HepG2 (cell line): ENCODE measurements around the gene DOHH. TPM values are rescaled to one million over a fixed set of nuclear protein-coding genes. Genes with fewer than 3 reads are reported as not detected.

Experiments
- ATF7 ChIP-seq, 2 experiments: fragments of 450-650 bp in 1 of 2; sonication (generic) in 1 of 2; formaldehyde crosslinking in 1 of 2; IDR thresholded peaks; 2 replicates each; pipeline versions ENCODE4 v1.4.0 to v1.6.1; 2016 to 2020; ENCODE audit warnings: antibody characterized with exemption in 1 of 2, mild to moderate bottlenecking in 1 of 2, missing genetic modification reagents in 1 of 2
- DNMT3B ChIP-seq: conservative IDR thresholded peaks from 2 replicates; pipeline ENCODE4 v1.6.1; 2016; ENCODE audit warnings: missing biosample characterization, control low read depth
- DPF2 ChIP-seq: sonication (generic); formaldehyde crosslinking; IDR thresholded peaks from 2 replicates; pipeline ENCODE4 v1.4.0; 2020; ENCODE audit warnings: mild to moderate bottlenecking, low read depth, missing genetic modification reagents, borderline replicate concordance
- KDM5A ChIP-seq: fragments of 200-600 bp; sonication (generic); IDR thresholded peaks from 2 replicates; pipeline ENCODE4 v1.7.0; 2018; ENCODE audit warnings: antibody characterized with exemption, mild to moderate bottlenecking, low read length, borderline replicate concordance
- MED1 ChIP-seq: sonication (generic); formaldehyde crosslinking; IDR thresholded peaks from 2 replicates; pipeline ENCODE4 v1.4.0; 2020; ENCODE audit warnings: missing genetic modification reagents
- MTA3 ChIP-seq: sonication (generic); formaldehyde crosslinking; IDR thresholded peaks from 2 replicates; pipeline ENCODE4 v1.4.0; 2020; ENCODE audit warnings: missing genetic modification reagents
- NCOR1 ChIP-seq: fragments of 200-600 bp; sonication (generic); IDR thresholded peaks from 2 replicates; pipeline ENCODE4 v1.7.0; 2017; ENCODE audit warnings: antibody characterized with exemption, low read length, borderline replicate concordance
- NFYB ChIP-seq: sonication (generic); formaldehyde crosslinking; IDR thresholded peaks from 2 replicates; pipeline ENCODE4 v1.4.0; 2020; ENCODE audit warnings: missing genetic modification reagents
- SATB2 ChIP-seq: sonication (generic); formaldehyde crosslinking; IDR thresholded peaks from 2 replicates; pipeline ENCODE4 v1.5.0; 2020; ENCODE audit warnings: missing genetic modification reagents
- STAG1 ChIP-seq: sonication (generic); formaldehyde crosslinking; IDR thresholded peaks from 2 replicates; pipeline ENCODE4 v1.4.0; 2020; ENCODE audit warnings: missing genetic modification reagents
- TARDBP ChIP-seq: sonication (generic); formaldehyde crosslinking; IDR thresholded peaks from 2 replicates; pipeline ENCODE4 v1.8.0; 2022; ENCODE audit warnings: mild to moderate bottlenecking, missing genetic modification reagents
- ZFP82 ChIP-seq: sonication (generic); formaldehyde crosslinking; IDR thresholded peaks from 2 replicates; pipeline ENCODE4 v1.5.1; 2020; ENCODE audit warnings: mild to moderate bottlenecking, missing genetic modification reagents, borderline replicate concordance
- ZKSCAN8 ChIP-seq: IDR thresholded peaks from 2 replicates; pipeline ENCODE4 v1.6.1; 2016; ENCODE audit warnings: borderline replicate concordance, missing genetic modification reagents, missing compliant biosample characterization
- ZNF138 ChIP-seq: sonication (generic); formaldehyde crosslinking; IDR thresholded peaks from 2 replicates; pipeline ENCODE4 v1.5.0; 2020; ENCODE audit warnings: mild to moderate bottlenecking, low read depth, missing genetic modification reagents
- ZNF256 ChIP-seq: sonication (generic); formaldehyde crosslinking; conservative IDR thresholded peaks from 2 replicates; pipeline ENCODE4 v1.4.0; 2020; ENCODE audit warnings: missing genetic modification reagents
- ZNF343 ChIP-seq: sonication (generic); formaldehyde crosslinking; IDR thresholded peaks from 2 replicates; pipeline ENCODE4 v1.4.0; 2020; ENCODE audit warnings: mild to moderate bottlenecking, missing genetic modification reagents
- ZNF44 ChIP-seq: sonication (generic); formaldehyde crosslinking; IDR thresholded peaks from 2 replicates; pipeline ENCODE4 v1.5.1; 2020; ENCODE audit warnings: mild to moderate bottlenecking, missing genetic modification reagents
- ZNF484 ChIP-seq: sonication (generic); formaldehyde crosslinking; IDR thresholded peaks from 2 replicates; pipeline ENCODE4 v1.5.1; 2020; ENCODE audit warnings: mild to moderate bottlenecking, low read depth, missing genetic modification reagents, borderline replicate concordance
- ZNF530 ChIP-seq: sonication (generic); formaldehyde crosslinking; IDR thresholded peaks from 2 replicates; pipeline ENCODE4 v1.5.0; 2020; ENCODE audit warnings: low read depth, mild to moderate bottlenecking, missing genetic modification reagents
- ZNF543 ChIP-seq: sonication (generic); formaldehyde crosslinking; IDR thresholded peaks from 2 replicates; pipeline ENCODE4 v1.4.0; 2020; ENCODE audit warnings: mild to moderate bottlenecking, missing genetic modification reagents
- ZNF724P ChIP-seq: sonication (generic); formaldehyde crosslinking; IDR thresholded peaks from 2 replicates; pipeline ENCODE4 v1.8.0; 2022; ENCODE audit warnings: missing genetic modification reagents, borderline replicate concordance
- ZNF75D ChIP-seq: sonication (generic); formaldehyde crosslinking; IDR thresholded peaks from 2 replicates; pipeline ENCODE4 v1.8.1; 2023; ENCODE audit warnings: missing genetic modification reagents, mild to moderate bottlenecking, borderline replicate concordance
- ZSCAN12 ChIP-seq: sonication (generic); formaldehyde crosslinking; IDR thresholded peaks from 2 replicates; pipeline ENCODE4 v1.9.0; 2021; ENCODE audit warnings: mild to moderate bottlenecking, missing genetic modification reagents
- polyA plus RNA-seq, 8 experiments: library from polyadenylated mRNA; depleted of rRNA in 3 of 8; stranded (reverse) in 7 of 8; unstranded in 1 of 8; fragments of >200 nt; fragmentation: Illumina TruSeq in 4 of 8; extraction: Trizol in 4 of 8; gene quantifications; 2 replicates each; pipeline versions ENCODE4 v1.2.1 to v1.2.3, GENCODE V29; 2011 to 2016; ENCODE audit warnings: low read depth in 4 of 8, missing spikeins in 1 of 8, mixed read lengths in 1 of 8; ENCODE audit not compliant: insufficient read depth in 1 of 8
- total RNA-seq, 5 experiments: library from RNA; depleted of rRNA; stranded (reverse); fragments of >200 nt; fragmentation: Illumina TruSeq; extraction: Trizol; gene quantifications; 2 replicates each; pipeline ENCODE4 v1.2.3, GENCODE V29; 2016; ENCODE audit warnings: low read depth in 1 of 5
- TF ChIP-seq, protein P1 (sequence below): sonication (generic); formaldehyde crosslinking; IDR thresholded peaks from 2 replicates; pipeline ENCODE4 v1.8.1; 2023; ENCODE audit warnings: mild to moderate bottlenecking, missing genetic modification reagents
- TF ChIP-seq, protein P2 (sequence below): sonication (generic); formaldehyde crosslinking; IDR thresholded peaks from 2 replicates; pipeline ENCODE4 v1.4.0; 2020; ENCODE audit warnings: missing genetic modification reagents, borderline replicate concordance
- TF ChIP-seq, protein P3 (sequence below): sonication (generic); formaldehyde crosslinking; IDR thresholded peaks from 2 replicates; pipeline ENCODE4 v1.4.0; 2020; ENCODE audit warnings: mild to moderate bottlenecking, low read depth, missing genetic modification reagents

The DOHH gene
- total and polyA plus RNA-seq, 2 of the 13 experiments (the other 11 are each of a cell fraction or from before 2014, with no cell fraction given) = 3.5 to 13.7 TPM

DNA sequence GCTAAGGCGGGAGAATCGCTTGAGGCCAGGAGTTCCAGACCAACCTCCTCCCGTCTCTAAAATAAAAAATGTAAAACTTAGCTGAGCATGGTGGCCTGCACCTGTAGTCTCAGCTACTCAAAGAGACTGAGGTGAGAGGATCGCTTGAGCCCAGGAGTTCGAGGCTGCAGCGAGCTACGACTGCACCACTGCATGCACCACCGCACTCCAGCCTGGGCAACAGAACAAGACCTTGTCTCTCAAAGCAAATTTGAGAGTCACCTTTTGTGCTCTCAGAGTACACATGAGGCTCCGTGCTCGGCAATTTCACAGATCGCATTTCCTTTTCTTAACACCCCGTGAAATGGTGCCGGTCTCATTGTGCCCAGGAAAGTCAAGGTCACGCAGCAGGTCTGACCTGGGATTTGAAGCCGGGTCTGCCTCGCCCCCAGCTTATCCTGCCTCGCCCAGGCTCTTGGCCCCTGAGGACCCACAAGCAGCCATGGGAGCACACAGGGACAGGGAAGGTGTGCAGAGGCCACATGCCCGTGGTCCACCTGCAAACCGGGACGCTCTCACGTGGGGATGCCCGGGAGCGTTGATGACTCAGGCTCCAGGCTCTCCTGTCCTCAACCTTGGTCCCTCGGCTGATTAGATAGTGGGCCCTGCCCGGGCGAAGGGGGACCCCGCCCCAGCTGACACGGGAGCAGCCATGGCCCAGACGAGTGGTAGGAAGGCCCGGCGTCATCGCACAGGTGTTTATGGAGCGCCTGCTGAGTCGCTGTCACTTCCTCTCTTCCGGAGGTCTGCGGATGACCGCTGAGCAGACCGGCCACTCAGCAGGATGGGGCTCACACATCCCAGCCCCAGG lies 19.0 kb downstream of the DOHH start (continued):
- TF ChIP-seq DNMT3B (CRISPR knock-in tag) = no peak
- TF ChIP-seq ZNF724P = peak; percentile 75
- TF ChIP-seq ZNF256 (CRISPR knock-in tag) = no peak
- peak; percentile 33; the same call in 1 of the 2 replicates for TF ChIP-seq ZFP82 (CRISPR knock-in tag)
- no peak for TF ChIP-seq ZNF138 (CRISPR knock-in tag)
- TF ChIP-seq KDM5A = no peak
- TF ChIP-seq SATB2 (CRISPR knock-in tag) = peak; percentile 54; the same call in 1 of the 2 replicates
- no peak for TF ChIP-seq NFYB (CRISPR knock-in tag)
- peak; percentile 78; the same call in 1 of the 2 replicates for TF ChIP-seq ZNF543 (CRISPR knock-in tag)
- TF ChIP-seq DPF2 = no peak
- TF ChIP-seq ZSCAN12 = peak; percentile 75; the same call in 1 of the 2 replicates
- no peak for TF ChIP-seq MTA3
- no peak for TF ChIP-seq ZNF530 (CRISPR knock-in tag)
- no peak for TF ChIP-seq ZNF75D (CRISPR knock-in tag)
- TF ChIP-seq TARDBP (CRISPR knock-in tag) = peak; percentile 62; the same call in 1 of the 2 replicates
- TF ChIP-seq, protein P1, sequence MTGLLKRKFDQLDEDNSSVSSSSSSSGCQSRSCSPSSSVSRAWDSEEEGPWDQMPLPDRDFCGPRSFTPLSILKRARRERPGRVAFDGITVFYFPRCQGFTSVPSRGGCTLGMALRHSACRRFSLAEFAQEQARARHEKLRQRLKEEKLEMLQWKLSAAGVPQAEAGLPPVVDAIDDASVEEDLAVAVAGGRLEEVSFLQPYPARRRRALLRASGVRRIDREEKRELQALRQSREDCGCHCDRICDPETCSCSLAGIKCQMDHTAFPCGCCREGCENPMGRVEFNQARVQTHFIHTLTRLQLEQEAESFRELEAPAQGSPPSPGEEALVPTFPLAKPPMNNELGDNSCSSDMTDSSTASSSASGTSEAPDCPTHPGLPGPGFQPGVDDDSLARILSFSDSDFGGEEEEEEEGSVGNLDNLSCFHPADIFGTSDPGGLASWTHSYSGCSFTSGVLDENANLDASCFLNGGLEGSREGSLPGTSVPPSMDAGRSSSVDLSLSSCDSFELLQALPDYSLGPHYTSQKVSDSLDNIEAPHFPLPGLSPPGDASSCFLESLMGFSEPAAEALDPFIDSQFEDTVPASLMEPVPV (CRISPR knock-in tag) = peak; percentile 91
- TF ChIP-seq ZKSCAN8 (CRISPR knock-in tag) = no peak
- TF ChIP-seq ATF7 (IDR thresholded peaks at IDR 0.05) = no peak
- no peak for TF ChIP-seq ATF7 (CRISPR knock-in tag; IDR thresholded peaks at IDR 0.05)
- no peak for TF ChIP-seq NCOR1
- TF ChIP-seq ZNF343 (CRISPR knock-in tag) = peak; percentile 32; the same call in 1 of the 2 replicates
- TF ChIP-seq, protein P2, sequence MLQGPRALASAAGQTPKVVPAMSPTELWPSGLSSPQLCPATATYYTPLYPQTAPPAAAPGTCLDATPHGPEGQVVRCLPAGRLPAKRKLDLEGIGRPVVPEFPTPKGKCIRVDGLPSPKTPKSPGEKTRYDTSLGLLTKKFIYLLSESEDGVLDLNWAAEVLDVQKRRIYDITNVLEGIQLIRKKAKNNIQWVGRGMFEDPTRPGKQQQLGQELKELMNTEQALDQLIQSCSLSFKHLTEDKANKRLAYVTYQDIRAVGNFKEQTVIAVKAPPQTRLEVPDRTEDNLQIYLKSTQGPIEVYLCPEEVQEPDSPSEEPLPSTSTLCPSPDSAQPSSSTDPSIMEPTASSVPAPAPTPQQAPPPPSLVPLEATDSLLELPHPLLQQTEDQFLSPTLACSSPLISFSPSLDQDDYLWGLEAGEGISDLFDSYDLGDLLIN = no peak
- TF ChIP-seq STAG1 = no peak
- TF ChIP-seq, protein P3, sequence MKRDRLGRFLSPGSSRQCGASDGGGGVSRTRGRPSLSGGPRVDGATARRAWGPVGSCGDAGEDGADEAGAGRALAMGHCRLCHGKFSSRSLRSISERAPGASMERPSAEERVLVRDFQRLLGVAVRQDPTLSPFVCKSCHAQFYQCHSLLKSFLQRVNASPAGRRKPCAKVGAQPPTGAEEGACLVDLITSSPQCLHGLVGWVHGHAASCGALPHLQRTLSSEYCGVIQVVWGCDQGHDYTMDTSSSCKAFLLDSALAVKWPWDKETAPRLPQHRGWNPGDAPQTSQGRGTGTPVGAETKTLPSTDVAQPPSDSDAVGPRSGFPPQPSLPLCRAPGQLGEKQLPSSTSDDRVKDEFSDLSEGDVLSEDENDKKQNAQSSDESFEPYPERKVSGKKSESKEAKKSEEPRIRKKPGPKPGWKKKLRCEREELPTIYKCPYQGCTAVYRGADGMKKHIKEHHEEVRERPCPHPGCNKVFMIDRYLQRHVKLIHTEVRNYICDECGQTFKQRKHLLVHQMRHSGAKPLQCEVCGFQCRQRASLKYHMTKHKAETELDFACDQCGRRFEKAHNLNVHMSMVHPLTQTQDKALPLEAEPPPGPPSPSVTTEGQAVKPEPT (CRISPR knock-in tag) = peak; percentile 61; the same call in 1 of the 2 replicates
- no peak for TF ChIP-seq ZNF484 (CRISPR knock-in tag)
- 0 out of 2 replicates have a peak, but pooled peaks have one; percentile 70 for TF ChIP-seq ZNF44 (CRISPR knock-in tag)
- TF ChIP-seq MED1 (CRISPR knock-in tag) = peak; percentile 62; the same call in 1 of the 2 replicates
